ENCODE measurements around the gene PROZ. TPM values are rescaled to one million over a fixed set of nuclear protein-coding genes. Genes with fewer than 3 reads are reported as not detected.

PROZ gene
- polyA plus RNA-seq, 6 donors from 2014 or later: 0.17 TPM; not detected in 5

- H3K27me3 Mint-ChIP-seq: no peaks in the 10 kb centered on the region
- H3K4me3 Mint-ChIP-seq: peak overlapping the region; percentile 78 to 94 (median 90)
- ATAC-seq (ENCODE audit: low read depth in 2 of 2) (peak; percentile 3 to 7), DNase-seq (no peak)
- H3K4me1 Mint-ChIP-seq: peaks cover 38 to 64% (median 41%) of the 10 kb centered on the region in 3 donors
- H3K36me3 Mint-ChIP-seq: peaks cover 0 to 3% of the 10 kb centered on the region in 2 donors
- H3K27ac Mint-ChIP-seq: peak overlapping the region; percentile 8 to 96 (median 90)
- no peaks in the 10 kb centered on the region for H3K9me3 Mint-ChIP-seq
Measured at GRCh38 chr13:113207890-113208420, 49.5 kb downstream of the PROZ start.

GRCh38 chr13:113208421-113209335, 50.2 kb downstream of the PROZ start, which contains the start of gene PCID2:
TSS of gene PCID2 (minus strand) at chr13:113208669. CDS start at chr13:113208634, 35 bp downstream.
- peak; percentile 67 to 75 for ATAC-seq (ENCODE audit: low read depth in 2 of 2)

GRCh38 chr13:113209336-113209758, 50.9 kb downstream of the PROZ start, which contains the start of gene CUL4A:
TSS of gene CUL4A (plus strand) at chr13:113209613. CDS start at chr13:113209628, 15 bp downstream.
- Mint-ChIP-seq H3K36me3 (peaks cover 0 to 3% of the 10 kb centered on the region in 2 donors), H3K4me1 (peaks cover 41 to 56% (median 46%) of the 10 kb centered on the region in 3 donors), H3K27ac (peak within 1 kb of the TSS; percentile 51 to 94 (median 89)), H3K4me3 (peak within 1 kb of the TSS; percentile 78 to 94 (median 90)), H3K9me3 (no peaks in the 10 kb centered on the region), H3K27me3 (no peaks in the 10 kb centered on the region)
- peak; percentile 56 for DNase-seq
- peak; percentile 42 to 45 for ATAC-seq (ENCODE audit: low read depth in 2 of 2)

More at GRCh38 chr13:113208421-113209335, 50.2 kb downstream of the PROZ start, which contains the start of gene PCID2:
- H3K9me3 Mint-ChIP-seq: no peaks in the 10 kb centered on the region
- peaks cover 37 to 61% (median 46%) of the 10 kb centered on the region in 3 donors for H3K4me1 Mint-ChIP-seq
- DNase-seq: peak; percentile 91
- peak within 1 kb of the TSS; percentile 51 to 96 (median 90) for H3K27ac Mint-ChIP-seq
- peaks cover 0 to 3% of the 10 kb centered on the region in 2 donors for H3K36me3 Mint-ChIP-seq
- H3K27me3 Mint-ChIP-seq: no peaks in the 10 kb centered on the region
- peak within 1 kb of the TSS; percentile 78 to 94 (median 90) for H3K4me3 Mint-ChIP-seq

GRCh38 chr13:113209759-113210421, 51.4 kb downstream of the PROZ start:
- H3K36me3 Mint-ChIP-seq: peaks cover 0 to 3% of the 10 kb centered on the region in 2 donors
- peaks cover 40 to 55% (median 45%) of the 10 kb centered on the region in 3 donors for H3K4me1 Mint-ChIP-seq
- ATAC-seq (ENCODE audit: low read depth in 2 of 2) (peak; percentile 62 to 67), DNase-seq (peak; percentile 75)
- peak overlapping the region; percentile 47 to 94 (median 89) for H3K27ac Mint-ChIP-seq
- H3K9me3 Mint-ChIP-seq: no peaks in the 10 kb centered on the region
- H3K4me3 Mint-ChIP-seq: peak overlapping the region; percentile 67 to 92 (median 78)
- H3K27me3 Mint-ChIP-seq: no peaks in the 10 kb centered on the region

- Mint-ChIP-seq H3K9me3 (no peaks in the 10 kb centered on the region), H3K27ac (peak overlapping the region in 4 of 6 donors; percentile 40 to 79 (median 46)), H3K4me3 (peak overlapping the region in 6 of 8 donors; percentile 69 to 86 (median 76)), H3K36me3 (no peaks in the 10 kb centered on the region), H3K4me1 (peaks cover 31 to 46% (median 35%) of the 10 kb centered on the region in 3 donors), H3K27me3 (no peaks in the 10 kb centered on the region)
- DNase-seq: no peak
- no peak for ATAC-seq (ENCODE audit: low read depth in 2 of 2)
Measured at GRCh38 chr13:113210833-113211232, 52.4 kb downstream of the PROZ start.

- no peak for DNase-seq
- Mint-ChIP-seq H3K4me1 (peaks cover 26 to 37% (median 29%) of the 10 kb centered on the region in 3 donors), H3K27me3 (no peaks in the 10 kb centered on the region), H3K27ac (peak overlapping the region in 3 of 6 donors; percentile 7 to 81 (median 41)), H3K9me3 (no peaks in the 10 kb centered on the region), H3K4me3 (peak overlapping the region in 4 of 8 donors; percentile 57 to 84 (median 76)), H3K36me3 (no peaks in the 10 kb centered on the region)
- ATAC-seq (ENCODE audit: low read depth in 2 of 2): no peak
Measured at GRCh38 chr13:113211774-113212173, 53.3 kb downstream of the PROZ start.

- peaks cover 15 to 27% (median 24%) of the 10 kb centered on the region in 3 donors for H3K4me1 Mint-ChIP-seq
- H3K4me3 Mint-ChIP-seq: no peak overlapping the region
- no peaks in the 10 kb centered on the region for H3K9me3 Mint-ChIP-seq
- H3K27ac Mint-ChIP-seq: peak overlapping the region in 1 of 6 donors; percentile 4
- DNase-seq (no peak), ATAC-seq (ENCODE audit: low read depth in 2 of 2) (no peak)
- H3K36me3 Mint-ChIP-seq: no peaks in the 10 kb centered on the region
- H3K27me3 Mint-ChIP-seq: no peaks in the 10 kb centered on the region
Measured at GRCh38 chr13:113216254-113217048, 58.0 kb downstream of the PROZ start.

GRCh38 chr13:113218586-113218985, 60.1 kb downstream of the PROZ start:
- Mint-ChIP-seq H3K27me3 (no peaks in the 10 kb centered on the region), H3K9me3 (no peaks in the 10 kb centered on the region), H3K4me3 (no peak overlapping the region), H3K27ac (no peak overlapping the region), H3K36me3 (peaks cover 7% of the 10 kb centered on the region in 2 donors), H3K4me1 (peaks cover 18 to 24% (median 19%) of the 10 kb centered on the region in 3 donors)
- ATAC-seq (ENCODE audit: low read depth in 2 of 2) (no peak), DNase-seq (no peak)

GRCh38 chr13:113219256-113219940, 61.0 kb downstream of the PROZ start:
- peaks cover 7 to 8% of the 10 kb centered on the region in 2 donors for H3K36me3 Mint-ChIP-seq
- ATAC-seq (ENCODE audit: low read depth in 2 of 2): no peak
- H3K27me3 Mint-ChIP-seq: no peaks in the 10 kb centered on the region
- peak overlapping the region in 2 of 6 donors; percentile 21 to 62 for H3K27ac Mint-ChIP-seq
- no peak overlapping the region for H3K4me3 Mint-ChIP-seq
- no peaks in the 10 kb centered on the region for H3K9me3 Mint-ChIP-seq
- H3K4me1 Mint-ChIP-seq: peaks cover 16 to 20% (median 18%) of the 10 kb centered on the region in 3 donors
- no peak for DNase-seq

GRCh38 chr13:113220141-113220598, 61.7 kb downstream of the PROZ start:
- H3K27me3 Mint-ChIP-seq: no peaks in the 10 kb centered on the region
- DNase-seq (no peak), ATAC-seq (ENCODE audit: low read depth in 2 of 2) (no peak)
- H3K36me3 Mint-ChIP-seq: peaks cover 7 to 15% of the 10 kb centered on the region in 2 donors
- no peak overlapping the region for H3K4me3 Mint-ChIP-seq
- peaks cover 16 to 20% (median 18%) of the 10 kb centered on the region in 3 donors for H3K4me1 Mint-ChIP-seq
- H3K9me3 Mint-ChIP-seq: no peaks in the 10 kb centered on the region
- H3K27ac Mint-ChIP-seq: peak overlapping the region in 1 of 6 donors; percentile 59

- H3K27ac Mint-ChIP-seq: peak overlapping the region in 1 of 6 donors; percentile 59
- H3K4me3 Mint-ChIP-seq: no peak overlapping the region
- no peaks in the 10 kb centered on the region for H3K27me3 Mint-ChIP-seq
- peaks cover 7 to 15% of the 10 kb centered on the region in 2 donors for H3K36me3 Mint-ChIP-seq
- ATAC-seq (ENCODE audit: low read depth in 2 of 2) (no peak), DNase-seq (no peak)
- H3K9me3 Mint-ChIP-seq: no peaks in the 10 kb centered on the region
- peaks cover 16 to 20% (median 18%) of the 10 kb centered on the region in 3 donors for H3K4me1 Mint-ChIP-seq
Measured at GRCh38 chr13:113220877-113221276, 62.4 kb downstream of the PROZ start.
